Activated T-cell treated with anti-CD3 and anti-CD28 coated beads, Interleukin-2, amount 50 U/mL, for 24 hours (primary cell): ENCODE data around the gene PTGER2.

Experiments used
- DNase-seq: peaks from one replicate; pipeline ENCODE4 v3.0.0-alpha.2; 2020
- H3K27ac Mint-ChIP-seq: 2 replicates; pipeline ENCODE4 v1.8.0; 2020; ENCODE audit warnings: mild to moderate bottlenecking, mixed read lengths
- H3K27me3 Mint-ChIP-seq: 2 replicates; pipeline ENCODE4 v1.8.0; 2020; ENCODE audit warnings: mixed read lengths
- H3K36me3 Mint-ChIP-seq: 2 replicates; pipeline ENCODE4 v1.8.0; 2020; ENCODE audit warnings: low read depth, mixed read lengths
- H3K4me1 Mint-ChIP-seq: 2 replicates; pipeline ENCODE4 v1.8.0; 2020; ENCODE audit warnings: low read depth, mixed read lengths
- H3K4me3 Mint-ChIP-seq: 2 replicates; pipeline ENCODE4 v1.8.0; 2020; ENCODE audit warnings: mild to moderate bottlenecking, moderate library complexity, mixed read lengths
- H3K9me3 Mint-ChIP-seq: 2 replicates; pipeline ENCODE4 v1.8.0; 2020; ENCODE audit warnings: mixed read lengths

The PTGER2 gene

DNA sequence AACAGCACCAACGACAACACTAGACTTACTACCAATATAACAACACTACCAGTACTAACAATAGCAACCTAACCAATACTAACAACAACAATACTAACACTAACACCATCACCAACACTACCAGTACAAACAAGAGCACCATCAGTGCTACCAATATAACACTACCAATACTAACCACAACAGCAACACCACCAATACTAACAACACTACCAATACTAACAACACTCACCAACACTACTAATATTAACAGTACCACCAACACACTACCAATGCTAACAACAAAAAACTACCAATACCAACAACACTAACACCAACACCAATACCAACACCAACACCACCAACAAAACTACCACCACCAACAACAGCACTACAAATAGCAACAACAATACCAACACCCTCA, 25.1 kb downstream of the PTGER2 start:
- H3K4me3 Mint-ChIP-seq: no peak overlapping the region
- H3K36me3 Mint-ChIP-seq: no peaks in the 10 kb centered on the region
- no peak for DNase-seq
- H3K9me3 Mint-ChIP-seq: no peaks in the 10 kb centered on the region
- H3K4me1 Mint-ChIP-seq: peaks cover 14% of the 10 kb centered on the region
- H3K27me3 Mint-ChIP-seq: no peaks in the 10 kb centered on the region
- no peak overlapping the region for H3K27ac Mint-ChIP-seq

- peaks cover 7% of the 10 kb centered on the region for H3K4me1 Mint-ChIP-seq
- H3K9me3 Mint-ChIP-seq: no peaks in the 10 kb centered on the region
- H3K4me3 Mint-ChIP-seq: no peak overlapping the region
- no peaks in the 10 kb centered on the region for H3K27me3 Mint-ChIP-seq
- DNase-seq: no peak
- no peaks in the 10 kb centered on the region for H3K36me3 Mint-ChIP-seq
- H3K27ac Mint-ChIP-seq: no peak overlapping the region
Observed at GRCh38 chr14:52342849-52343596, 28.9 kb downstream of the PTGER2 start.

DNA sequence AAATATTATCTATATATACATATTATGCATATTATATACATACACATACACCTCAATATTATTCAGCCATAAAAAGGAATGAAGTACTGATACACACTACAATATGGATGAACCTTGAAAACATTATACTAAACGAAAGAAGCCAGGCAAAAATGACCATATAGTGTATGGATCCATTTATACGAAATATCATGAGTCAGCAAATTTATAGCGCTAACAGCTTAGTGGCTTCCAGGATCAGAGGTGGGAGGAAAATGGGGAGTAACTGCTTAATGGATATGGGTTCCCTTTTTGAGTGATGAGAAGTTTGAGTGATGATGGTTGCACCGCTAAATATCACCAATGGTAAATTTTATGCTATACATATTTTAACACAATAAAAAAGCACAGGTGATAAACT, 32.7 kb downstream of the PTGER2 start:
- H3K36me3 Mint-ChIP-seq: no peaks in the 10 kb centered on the region
- no peak overlapping the region for H3K27ac Mint-ChIP-seq
- H3K27me3 Mint-ChIP-seq: no peaks in the 10 kb centered on the region
- no peaks in the 10 kb centered on the region for H3K9me3 Mint-ChIP-seq
- no peak overlapping the region for H3K4me3 Mint-ChIP-seq
- no peak for DNase-seq
- peaks cover 35% of the 10 kb centered on the region for H3K4me1 Mint-ChIP-seq

GRCh38 chr14:52348279-52348678, 34.2 kb downstream of the PTGER2 start:
- Mint-ChIP-seq H3K36me3 (no peaks in the 10 kb centered on the region), H3K4me3 (no peak overlapping the region), H3K4me1 (peaks cover 47% of the 10 kb centered on the region), H3K9me3 (no peaks in the 10 kb centered on the region), H3K27me3 (no peaks in the 10 kb centered on the region), H3K27ac (no peak overlapping the region)
- no peak for DNase-seq

- no peak for DNase-seq
- Mint-ChIP-seq H3K27ac (no peak overlapping the region), H3K27me3 (no peaks in the 10 kb centered on the region), H3K4me3 (no peak overlapping the region), H3K9me3 (no peaks in the 10 kb centered on the region), H3K36me3 (no peaks in the 10 kb centered on the region), H3K4me1 (peaks cover 51% of the 10 kb centered on the region)
Observed at GRCh38 chr14:52348776-52349175, 34.7 kb downstream of the PTGER2 start.

DNA sequence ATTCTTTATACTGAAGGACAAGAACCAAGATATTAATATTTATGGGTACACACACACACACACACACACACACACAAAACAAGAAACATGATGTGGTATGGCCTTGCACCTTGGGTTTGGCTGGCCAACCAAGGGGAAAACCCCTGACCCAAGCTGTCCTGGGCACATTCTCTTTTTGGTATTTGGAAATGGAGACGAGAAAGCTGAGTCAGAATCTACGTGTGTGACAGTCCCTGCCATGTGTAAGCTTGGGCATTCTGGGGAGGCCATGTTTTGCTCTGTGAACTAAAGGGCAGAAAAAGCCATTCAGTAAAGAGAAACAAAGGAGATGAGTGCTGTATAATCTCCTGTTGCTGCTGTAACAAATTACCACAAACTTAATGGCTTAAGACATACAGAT, 35.6 kb downstream of the PTGER2 start:
- no peaks in the 10 kb centered on the region for H3K27me3 Mint-ChIP-seq
- no peak overlapping the region for H3K4me3 Mint-ChIP-seq
- DNase-seq: no peak
- peak overlapping the region; percentile 30 for H3K27ac Mint-ChIP-seq
- H3K4me1 Mint-ChIP-seq: peaks cover 58% of the 10 kb centered on the region
- H3K36me3 Mint-ChIP-seq: no peaks in the 10 kb centered on the region
- H3K9me3 Mint-ChIP-seq: no peaks in the 10 kb centered on the region

DNA sequence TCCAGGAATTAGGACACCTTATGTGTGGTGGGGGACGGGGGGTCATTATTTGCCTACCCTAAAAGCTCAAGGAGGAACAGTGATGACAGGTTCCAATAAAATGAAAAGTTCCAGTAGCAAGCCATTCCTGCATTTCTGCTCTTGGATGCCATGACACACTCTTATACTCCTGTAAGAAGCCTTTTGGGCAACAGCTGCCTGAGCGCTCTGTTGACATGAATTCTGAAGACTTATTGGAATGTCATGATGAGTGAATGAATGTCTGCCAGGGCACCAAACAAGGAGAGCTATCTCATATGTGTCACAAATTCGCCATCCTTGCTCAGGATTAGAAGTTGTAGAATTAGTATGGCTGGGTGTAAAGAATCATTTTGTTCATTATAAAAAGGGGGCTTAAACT, 36.3 kb downstream of the PTGER2 start:
- no peak for DNase-seq
- no peaks in the 10 kb centered on the region for H3K36me3 Mint-ChIP-seq
- H3K27me3 Mint-ChIP-seq: no peaks in the 10 kb centered on the region
- peaks cover 66% of the 10 kb centered on the region for H3K4me1 Mint-ChIP-seq
- no peak overlapping the region for H3K4me3 Mint-ChIP-seq
- no peaks in the 10 kb centered on the region for H3K9me3 Mint-ChIP-seq
- H3K27ac Mint-ChIP-seq: no peak overlapping the region

DNA sequence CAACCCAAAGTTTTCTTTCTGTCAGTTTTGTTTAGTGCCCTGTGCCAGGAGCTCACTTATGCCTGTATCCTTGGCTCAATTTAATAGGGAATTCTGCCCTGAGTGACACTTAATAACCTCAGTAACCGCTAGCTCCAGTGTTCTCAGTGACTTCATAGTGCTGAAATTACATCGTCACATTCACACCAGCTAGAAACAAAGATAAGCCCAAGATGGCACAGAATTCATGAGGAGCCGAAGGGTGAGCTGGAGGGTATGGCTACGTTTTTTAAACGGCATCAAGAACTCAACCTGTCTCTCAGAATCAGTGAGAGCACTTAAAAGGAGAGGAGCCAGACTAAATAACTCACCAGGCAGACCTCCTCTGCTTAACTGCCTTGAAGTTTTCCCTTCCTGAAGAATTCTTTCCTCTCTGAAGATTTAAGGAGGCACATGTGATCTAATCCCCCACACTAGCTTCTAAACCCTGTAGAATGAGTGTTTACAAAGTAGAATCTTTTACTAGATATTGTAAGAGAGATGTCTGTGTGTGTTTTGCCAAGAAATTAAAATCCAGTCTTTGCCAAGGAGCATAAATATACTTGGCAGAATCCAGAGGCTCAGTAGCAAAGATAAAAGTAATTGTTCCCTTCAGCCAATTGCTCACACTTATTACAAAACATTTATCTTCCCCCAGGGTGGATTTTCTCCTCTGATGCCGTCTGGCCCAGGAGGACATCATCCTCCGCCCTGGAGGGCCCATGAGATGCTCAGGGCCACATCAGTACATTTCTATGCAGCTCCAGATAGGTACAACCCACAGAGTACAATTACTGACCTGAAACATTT, 37.3 kb downstream of the PTGER2 start:
- peak overlapping the region; percentile 85 for H3K27ac Mint-ChIP-seq
- no peaks in the 10 kb centered on the region for H3K27me3 Mint-ChIP-seq
- no peak for DNase-seq
- no peaks in the 10 kb centered on the region for H3K9me3 Mint-ChIP-seq
- peak overlapping the region; percentile 11 for H3K4me3 Mint-ChIP-seq
- no peaks in the 10 kb centered on the region for H3K36me3 Mint-ChIP-seq
- peaks cover 72% of the 10 kb centered on the region for H3K4me1 Mint-ChIP-seq

GRCh38 chr14:52352061-52352491, 38.0 kb downstream of the PTGER2 start:
- H3K9me3 Mint-ChIP-seq: no peaks in the 10 kb centered on the region
- H3K27ac Mint-ChIP-seq: peak overlapping the region; percentile 85
- no peaks in the 10 kb centered on the region for H3K27me3 Mint-ChIP-seq
- H3K4me1 Mint-ChIP-seq: peaks cover 72% of the 10 kb centered on the region
- DNase-seq: no peak
- H3K36me3 Mint-ChIP-seq: no peaks in the 10 kb centered on the region
- peak overlapping the region; percentile 11 for H3K4me3 Mint-ChIP-seq

DNA sequence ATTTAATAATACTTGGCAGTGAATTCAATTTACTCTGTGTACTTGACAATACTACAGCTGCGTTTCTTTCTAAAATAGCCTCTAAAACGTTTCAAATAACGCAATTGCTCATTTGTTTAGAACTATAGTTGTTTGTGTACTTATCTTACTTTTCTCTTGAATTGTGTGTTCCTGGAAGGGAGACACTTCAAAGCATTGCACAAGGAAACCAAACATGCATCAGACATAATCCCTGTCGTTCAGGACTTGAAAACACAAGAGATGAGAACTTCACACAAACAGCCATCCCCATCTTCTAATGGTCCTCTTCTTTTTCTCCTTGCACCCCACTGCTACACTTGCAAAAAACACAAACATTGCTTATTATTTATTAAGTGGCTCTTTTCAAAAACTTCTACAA, 38.5 kb downstream of the PTGER2 start:
- H3K27me3 Mint-ChIP-seq: no peaks in the 10 kb centered on the region
- DNase-seq: no peak
- H3K27ac Mint-ChIP-seq: peak overlapping the region; percentile 85
- no peaks in the 10 kb centered on the region for H3K9me3 Mint-ChIP-seq
- H3K4me1 Mint-ChIP-seq: peaks cover 72% of the 10 kb centered on the region
- H3K36me3 Mint-ChIP-seq: no peaks in the 10 kb centered on the region
- peak overlapping the region; percentile 11 for H3K4me3 Mint-ChIP-seq

- H3K4me3 Mint-ChIP-seq: no peak overlapping the region
- H3K27me3 Mint-ChIP-seq: no peaks in the 10 kb centered on the region
- H3K4me1 Mint-ChIP-seq: peaks cover 62% of the 10 kb centered on the region
- no peak overlapping the region for H3K27ac Mint-ChIP-seq
- H3K36me3 Mint-ChIP-seq: no peaks in the 10 kb centered on the region
- DNase-seq: no peak
- no peaks in the 10 kb centered on the region for H3K9me3 Mint-ChIP-seq
Observed at GRCh38 chr14:52354242-52354641, 40.1 kb downstream of the PTGER2 start.

GRCh38 chr14:52355016-52355431, 40.9 kb downstream of the PTGER2 start:
- Mint-ChIP-seq H3K36me3 (no peaks in the 10 kb centered on the region), H3K27me3 (no peaks in the 10 kb centered on the region), H3K4me1 (peaks cover 55% of the 10 kb centered on the region), H3K27ac (no peak overlapping the region), H3K9me3 (no peaks in the 10 kb centered on the region), H3K4me3 (no peak overlapping the region)
- no peak for DNase-seq

DNA sequence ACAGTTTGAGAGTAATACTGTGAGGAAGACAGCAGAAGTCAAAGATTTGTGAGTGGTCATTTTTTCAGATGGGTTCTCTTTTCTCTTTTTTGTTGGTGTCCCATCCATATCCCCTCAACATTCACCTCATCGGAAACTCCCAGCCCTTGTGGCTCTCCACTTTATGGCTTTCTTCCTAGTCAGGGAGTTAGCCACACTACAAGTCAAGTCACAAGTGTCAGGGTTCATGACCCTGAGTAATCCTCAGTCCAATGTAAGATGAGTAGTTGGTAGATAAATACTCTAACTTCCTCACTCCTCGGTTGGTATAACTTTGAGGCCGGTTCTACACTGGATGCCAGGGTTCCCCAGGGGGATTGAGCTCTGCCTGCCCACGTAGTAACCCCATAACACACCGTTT, 41.4 kb downstream of the PTGER2 start:
- H3K4me3 Mint-ChIP-seq: no peak overlapping the region

GRCh38 chr14:52356025-52356424, 41.9 kb downstream of the PTGER2 start:
- Mint-ChIP-seq H3K36me3 (no peaks in the 10 kb centered on the region), H3K27ac (no peak overlapping the region), H3K4me1 (peaks cover 47% of the 10 kb centered on the region), H3K27me3 (no peaks in the 10 kb centered on the region), H3K4me3 (no peak overlapping the region), H3K9me3 (no peaks in the 10 kb centered on the region)
- no peak for DNase-seq

More for the DNA sequence above, 41.4 kb downstream of the PTGER2 start:
- H3K27ac Mint-ChIP-seq: no peak overlapping the region
- H3K4me1 Mint-ChIP-seq: peaks cover 50% of the 10 kb centered on the region
- DNase-seq: no peak
- H3K9me3 Mint-ChIP-seq: no peaks in the 10 kb centered on the region
- H3K27me3 Mint-ChIP-seq: no peaks in the 10 kb centered on the region
- no peaks in the 10 kb centered on the region for H3K36me3 Mint-ChIP-seq

GRCh38 chr14:52360831-52361230, 46.7 kb downstream of the PTGER2 start:
- Mint-ChIP-seq H3K9me3 (no peaks in the 10 kb centered on the region), H3K27ac (no peak overlapping the region), H3K4me1 (peaks cover 6% of the 10 kb centered on the region), H3K27me3 (no peaks in the 10 kb centered on the region), H3K36me3 (no peaks in the 10 kb centered on the region), H3K4me3 (no peak overlapping the region)
- no peak for DNase-seq
